Endothelial cell of umbilical vein (primary cell): Measurements from ENCODE around the gene EGR4. TPM values are rescaled to one million over a fixed set of nuclear protein-coding genes. Genes with fewer than 3 reads are reported as not detected.

ENCODE experiments used
- BruUV-seq: library from RNA; stranded (reverse); fragments of 400-500 nt; replicated peaks from 2 replicates; lab custom pipeline; 2021; lab: Mats Ljungman, UMichigan
- CTCF ChIA-PET: fragments of 300-600, 350-600 bp; sonication (Branson Sonifier 250); formaldehyde crosslinking; loops from one replicate; lab custom pipeline; 2021; ENCODE audit warnings: antibody characterized with exemption, inconsistent platforms; lab: Charles Lee
- POLR2A ChIA-PET: fragments of 300-600, 350-600 bp; sonication (Branson Sonifier 250); formaldehyde crosslinking; loops from one replicate; lab custom pipeline; 2021; ENCODE audit warnings: antibody characterized with exemption, inconsistent platforms; lab: Charles Lee
- DNase-seq: peaks from one replicate; pipeline ENCODE4 v3.0.0-alpha.2; 2011; ENCODE audit warnings: low read depth, low spot score
- FAIRE-seq: peaks from 2 replicates; lab custom pipeline; 2011; peaks lifted over from hg19 to GRCh38; lab: Jason Lieb, UNC
- H2AFZ ChIP-seq: 2 replicates; pipeline ENCODE4 v1.6.0; 2012; ENCODE audit warnings: low read depth, low read length, control low read depth, inconsistent platforms
- H3K27ac ChIP-seq: 2 replicates; pipeline ENCODE4 v1.5.1; 2011; ENCODE audit warnings: low read depth, mild to moderate bottlenecking, control low read depth, low read length, moderate library complexity; ENCODE audit not compliant: insufficient read depth
- H3K27me3 ChIP-seq, 2 experiments: 2 replicates each; pipeline versions ENCODE4 v1.6.0 to v1.6.1; 2011; ENCODE audit warnings: low read length in 2 of 2, mixed read lengths in 1 of 2; ENCODE audit not compliant: control insufficient read depth in 2 of 2, insufficient read depth in 2 of 2
- H3K36me3 ChIP-seq, 2 experiments: 2 replicates in 1 of 2; 3 replicates in 1 of 2; pipeline ENCODE4 v1.5.1; 2011; ENCODE audit warnings: low read length in 2 of 2, mild to moderate bottlenecking in 1 of 2, moderate library complexity in 1 of 2; ENCODE audit not compliant: control insufficient read depth in 2 of 2, insufficient read depth in 2 of 2; ENCODE audit errors: extremely low read depth in 1 of 2
- H3K4me1 ChIP-seq: 3 replicates; pipeline ENCODE4 v1.5.1; 2011; ENCODE audit warnings: mild to moderate bottlenecking, low read length; ENCODE audit not compliant: control insufficient read depth, insufficient read depth; ENCODE audit errors: extremely low read depth
- H3K4me2 ChIP-seq: 2 replicates; pipeline ENCODE4 v1.6.1; 2011; ENCODE audit warnings: low read length, control low read depth, mixed read lengths; ENCODE audit not compliant: insufficient read depth
- H3K4me3 ChIP-seq, 3 experiments: fragments of 200-600 bp in 1 of 3; sonication (generic), shearing (Covaris generic) in 1 of 3; replicated peaks in 1 of 3; 2 replicates each; pipeline ENCODE4 v1.5.1; 2011 to 2016; ENCODE audit warnings: control low read depth in 3 of 3, low read length in 3 of 3, mild to moderate bottlenecking in 2 of 3, inconsistent platforms in 1 of 3, low read depth in 1 of 3, moderate library complexity in 1 of 3; ENCODE audit not compliant: insufficient read depth in 1 of 3
- H3K79me2 ChIP-seq: 2 replicates; pipeline ENCODE4 v1.6.0; 2012; ENCODE audit warnings: low read length, inconsistent platforms; ENCODE audit not compliant: control insufficient read depth, insufficient read depth
- H3K9ac ChIP-seq: replicated peaks from 2 replicates; pipeline ENCODE3; 2011; ENCODE audit warnings: low read length, control low read depth; ENCODE audit not compliant: insufficient read depth; ENCODE audit errors: extremely low read depth
- H3K9me1 ChIP-seq: replicated peaks from 3 replicates; pipeline ENCODE4 v1.6.0; 2011; ENCODE audit warnings: mild to moderate bottlenecking, low read length; ENCODE audit not compliant: control insufficient read depth, insufficient read depth; ENCODE audit errors: extremely low read depth
- H3K9me3 ChIP-seq: replicated peaks from 2 replicates; pipeline ENCODE4 v1.5.1; 2012; ENCODE audit warnings: low read length, inconsistent platforms; ENCODE audit not compliant: control insufficient read depth, insufficient read depth
- H4K20me1 ChIP-seq: replicated peaks from 2 replicates; pipeline ENCODE3; 2011; ENCODE audit warnings: mild to moderate bottlenecking, low read length; ENCODE audit not compliant: control insufficient read depth, insufficient read depth; ENCODE audit errors: extremely low read depth
- CTCF ChIP-seq, 2 donors: IDR thresholded peaks; 1 replicate in 1 of 2; 2 replicates in 1 of 2; pipeline ENCODE4 v1.5.1; 2011; ENCODE audit warnings: low read length in 2 of 2, mild to moderate bottlenecking in 2 of 2, moderate library complexity in 2 of 2, control low read depth in 1 of 2, inconsistent platforms in 1 of 2, low read depth in 1 of 2; ENCODE audit not compliant: insufficient read depth in 1 of 2; ENCODE audit errors: extremely low read depth in 1 of 2
- EZH2 ChIP-seq: IDR thresholded peaks from 2 replicates; pipeline ENCODE4 v1.6.1; 2012; ENCODE audit warnings: borderline replicate concordance, low read depth, mild to moderate bottlenecking, moderate library complexity, low read length, inconsistent platforms; ENCODE audit not compliant: severe bottlenecking
- FOS ChIP-seq: IDR thresholded peaks from 2 replicates; pipeline ENCODE4 v1.6.1; 2011; ENCODE audit warnings: mild to moderate bottlenecking, low read length, moderate library complexity, borderline replicate concordance; ENCODE audit not compliant: insufficient read depth
- GATA2 ChIP-seq: IDR thresholded peaks from 2 replicates; pipeline ENCODE4 v1.7.0; 2011; ENCODE audit warnings: low read depth, mild to moderate bottlenecking, moderate library complexity, mixed read lengths, low read length; ENCODE audit not compliant: insufficient read length, insufficient read depth
- JUN ChIP-seq: IDR thresholded peaks from 2 replicates; pipeline ENCODE4 v1.6.1; 2011; ENCODE audit warnings: borderline replicate concordance, low read depth; ENCODE audit not compliant: insufficient read length, insufficient read depth
- MAX ChIP-seq: IDR thresholded peaks from 2 replicates; pipeline ENCODE4 v1.6.1; 2011; ENCODE audit not compliant: insufficient read depth, insufficient read length
- POLR2A ChIP-seq: IDR thresholded peaks from 2 replicates; pipeline ENCODE4 v1.6.1; 2012; ENCODE audit warnings: low read depth, mild to moderate bottlenecking, control low read depth, low read length
- POLR2AphosphoS5 ChIP-seq: IDR thresholded peaks from 2 replicates; pipeline ENCODE4 v1.6.1; 2012; ENCODE audit warnings: low read depth, mild to moderate bottlenecking, control low read depth, low read length, moderate library complexity; ENCODE audit not compliant: insufficient read depth
- dilution Hi-C: fragments of 300-500 bp; cut with MboI; formaldehyde crosslinking; loops from one replicate; pipeline ENCODE4 v1.15.0; 2019; ENCODE audit warnings: low sequenced_read_pairs; ENCODE audit not compliant: extremely low pct_ligation_motif_present
- intact Hi-C: fragments of 100-400 bp; cut with micrococcal nuclease; formaldehyde crosslinking; loops from one replicate; pipeline ENCODE4 v1.10.0; 2022
- polyA plus RNA-seq, 4 experiments: library from polyadenylated mRNA; depleted of rRNA in 3 of 4; stranded (reverse) in 3 of 4; unstranded in 1 of 4; fragments of >200 nt; gene quantifications; 2 replicates each; pipeline versions ENCODE4 v1.2.1 to v1.2.3, GENCODE V29; 2011 to 2012; ENCODE audit warnings: missing spikeins in 1 of 4
- total RNA-seq: library from RNA; stranded (reverse); gene quantifications from 2 replicates; pipeline ENCODE4 v1.2.3, GENCODE V29; 2021

EGR4 gene
- total and polyA plus RNA-seq, 2 donors (not counting 3 experiments of a cell fraction or from before 2014, with no cell fraction given), result not detected

- no peak for DNase-seq
- dilution Hi-C loops, result no loop called here
- H3K9ac ChIP-seq, result no peak overlapping the region
- no peak overlapping the region for H3K4me2 ChIP-seq
- no peak overlapping the region for H3K4me3 ChIP-seq
- no peaks in the 10 kb centered on the region for H3K79me2 ChIP-seq
- H3K9me1 ChIP-seq, result no peaks in the 10 kb centered on the region
- no peak overlapping the region for H3K27ac ChIP-seq
- H4K20me1 ChIP-seq, result no peaks in the 10 kb centered on the region
- no TSS peak for BruUV-seq
- no peak overlapping the region for H2AFZ ChIP-seq
- H3K4me1 ChIP-seq, result no peaks in the 10 kb centered on the region
- TF ChIP-seq EZH2, result no peak
- no peak for TF ChIP-seq GATA2
- no peak for TF ChIP-seq JUN
- TF ChIP-seq MAX, result no peak
- TF ChIP-seq POLR2A, result no peak
- no peak for TF ChIP-seq CTCF (IDR thresholded peaks at IDR 0.05; ENCODE audit: extremely low read depth in 1 of 2, insufficient read depth in 1 of 2, low read depth in 1 of 2, low read length in 2 of 2)
- no peak for TF ChIP-seq POLR2AphosphoS5
- TF ChIP-seq FOS, result no peak
- ChIA-PET POLR2A (no interaction called here), CTCF (no interaction called here)
- no peak for FAIRE-seq
- H3K36me3 ChIP-seq, result no peaks in the 10 kb centered on the region
- peaks cover 38 to 44% of the 10 kb centered on the region in 2 experiments for H3K27me3 ChIP-seq
- intact Hi-C loops, result no loop called here
- no peaks in the 10 kb centered on the region for H3K9me3 ChIP-seq
These were observed 26.3 kb downstream of the EGR4 start for GRCh38 chr2:73267008-73267407.
